IMR-90 (cell line): Measurements from ENCODE around the gene EHBP1L1.
A peak's percentile ranks its signal among the peaks of the same experiment; 100 is the strongest.

ENCODE experiments used
- BHLHE40 ChIP-seq: fragments of 150-350 bp; IDR thresholded peaks from 2 replicates; pipeline ENCODE4 v1.6.1; 2016; ENCODE audit warnings: mild to moderate bottlenecking, low read depth, low read length
- CEBPB ChIP-seq: IDR thresholded peaks from 2 replicates; pipeline ENCODE4 v1.6.1; 2012; ENCODE audit warnings: low read depth, low read length, improper control_type of control experiment
- MAFK ChIP-seq: IDR thresholded peaks from 2 replicates; pipeline ENCODE4 v1.6.1; 2012; ENCODE audit warnings: low read depth, low read length, improper control_type of control experiment
- MXI1 ChIP-seq: IDR thresholded peaks from 2 replicates; pipeline ENCODE4 v1.6.1; 2012; ENCODE audit warnings: low read depth, mild to moderate bottlenecking, low read length, moderate library complexity, borderline replicate concordance
- POLR2A ChIP-seq: IDR thresholded peaks from 2 replicates; pipeline ENCODE4 v1.6.1; 2012; ENCODE audit warnings: mild to moderate bottlenecking, low read depth, low read length
- RAD21 ChIP-seq: IDR thresholded peaks from 2 replicates; pipeline ENCODE4 v1.6.1; 2012; ENCODE audit warnings: low read length, improper control_type of control experiment
- RFX5 ChIP-seq: IDR thresholded peaks from 2 replicates; pipeline ENCODE4 v1.8.0; 2012; ENCODE audit warnings: low read depth, mild to moderate bottlenecking, low read length, moderate library complexity
- SMC3 ChIP-seq: fragments of 150-350 bp; IDR thresholded peaks from 2 replicates; pipeline ENCODE4 v1.6.1; 2016; ENCODE audit warnings: low read depth, mild to moderate bottlenecking, antibody characterized with exemption, low read length, moderate library complexity
- USF2 ChIP-seq: fragments of 150-350 bp; IDR thresholded peaks from 2 replicates; pipeline ENCODE4 v1.6.1; 2017; ENCODE audit warnings: mild to moderate bottlenecking, antibody characterized with exemption, low read length, low read depth
- TF ChIP-seq, protein P1 (sequence below): conservative IDR thresholded peaks from 2 replicates; pipeline ENCODE4 v1.5.1; 2012; ENCODE audit warnings: mild to moderate bottlenecking, low read depth, low read length, improper control_type of control experiment

DNA sequence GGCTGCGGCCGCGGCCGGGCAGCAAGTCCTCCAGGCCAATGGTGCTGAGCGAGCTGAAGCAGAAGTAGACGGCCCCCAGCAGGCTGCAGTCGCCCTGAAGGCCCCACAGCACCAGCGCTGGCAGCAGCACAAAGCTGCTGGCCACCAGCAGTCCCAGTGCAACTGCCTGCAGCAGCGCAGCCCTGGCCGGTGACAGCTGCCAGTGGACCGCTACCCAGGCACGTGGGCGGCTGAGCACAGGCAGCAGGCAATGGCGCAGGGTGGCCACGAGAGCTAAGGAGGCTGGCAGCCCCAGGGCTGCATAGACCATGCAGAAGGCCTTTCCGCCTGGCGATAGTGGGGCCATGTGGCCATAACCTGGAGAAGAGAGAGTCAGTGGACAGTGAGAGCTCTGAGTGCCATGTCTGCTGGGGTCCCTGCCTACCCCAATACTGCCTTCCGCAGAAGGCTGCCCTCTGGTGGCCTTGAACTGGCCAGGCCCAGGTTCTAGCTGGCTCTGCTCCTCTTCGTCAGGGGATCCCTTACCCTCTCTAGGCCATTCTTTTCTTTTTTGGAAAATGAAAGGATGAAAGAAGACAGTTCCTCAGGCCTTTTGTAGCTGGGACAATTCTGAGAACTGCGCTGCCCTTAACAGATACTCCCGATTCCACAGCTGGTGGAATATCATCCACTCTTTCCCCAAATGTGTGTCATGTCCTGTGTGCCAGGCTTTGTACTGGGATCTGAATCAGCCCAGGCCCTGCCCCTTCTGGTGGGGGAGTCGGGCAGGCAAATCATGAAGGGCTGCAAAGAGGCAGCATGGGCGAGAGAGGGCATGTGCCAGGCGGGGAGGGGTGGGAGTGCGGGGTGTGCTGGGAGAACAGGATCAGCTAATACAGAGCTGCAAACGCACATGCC lies 17.9 kb downstream of the EHBP1L1 start:
- TF ChIP-seq POLR2A (no peak), RAD21 (peak; percentile 58), BHLHE40 (no peak), USF2 (no peak), SMC3 (peak; percentile 58), MAFK (no peak), RFX5 (no peak), CEBPB (no peak), MXI1 (no peak)
- TF ChIP-seq, protein P1, sequence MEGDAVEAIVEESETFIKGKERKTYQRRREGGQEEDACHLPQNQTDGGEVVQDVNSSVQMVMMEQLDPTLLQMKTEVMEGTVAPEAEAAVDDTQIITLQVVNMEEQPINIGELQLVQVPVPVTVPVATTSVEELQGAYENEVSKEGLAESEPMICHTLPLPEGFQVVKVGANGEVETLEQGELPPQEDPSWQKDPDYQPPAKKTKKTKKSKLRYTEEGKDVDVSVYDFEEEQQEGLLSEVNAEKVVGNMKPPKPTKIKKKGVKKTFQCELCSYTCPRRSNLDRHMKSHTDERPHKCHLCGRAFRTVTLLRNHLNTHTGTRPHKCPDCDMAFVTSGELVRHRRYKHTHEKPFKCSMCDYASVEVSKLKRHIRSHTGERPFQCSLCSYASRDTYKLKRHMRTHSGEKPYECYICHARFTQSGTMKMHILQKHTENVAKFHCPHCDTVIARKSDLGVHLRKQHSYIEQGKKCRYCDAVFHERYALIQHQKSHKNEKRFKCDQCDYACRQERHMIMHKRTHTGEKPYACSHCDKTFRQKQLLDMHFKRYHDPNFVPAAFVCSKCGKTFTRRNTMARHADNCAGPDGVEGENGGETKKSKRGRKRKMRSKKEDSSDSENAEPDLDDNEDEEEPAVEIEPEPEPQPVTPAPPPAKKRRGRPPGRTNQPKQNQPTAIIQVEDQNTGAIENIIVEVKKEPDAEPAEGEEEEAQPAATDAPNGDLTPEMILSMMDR, result peak; percentile 57
